Gastrocnemius medialis (tissue), 4 donors: ENCODE data around the gene DARS1.

Experiments used
- CTCF ChIP-seq, 5 experiments: fragments of 450-650 bp in 3 of 5; fragments of 200-600 bp in 2 of 5; sonication (generic) in 2 of 5; IDR thresholded peaks in 4 of 5; conservative IDR thresholded peaks in 1 of 5; 1 replicate in 4 of 5; 2 replicates in 1 of 5; pipeline ENCODE4 v1.5.1; 2016 to 2019; ENCODE audit warnings: antibody characterized with exemption in 5 of 5, mild to moderate bottlenecking in 3 of 5, moderate library complexity in 3 of 5
- POLR2A ChIP-seq, 2 donors: fragments of 450-650 bp; IDR thresholded peaks; one replicate each; pipeline ENCODE4 v1.6.1; 2017; ENCODE audit warnings: antibody characterized with exemption in 2 of 2, mild to moderate bottlenecking in 2 of 2, moderate library complexity in 2 of 2

GRCh38 chr2:135998879-135999278 is 13.5 kb upstream of the DARS1 start:
- TF ChIP-seq CTCF (IDR thresholded peaks at IDR 0.05 in 4 of 5, conservative IDR thresholded peaks at IDR 0.05 in 1 of 5), result no peak
- no peak for TF ChIP-seq POLR2A (IDR thresholded peaks at IDR 0.05)
